Measurements from ENCODE around the gene PAPLN. TPM values are rescaled to one million over a fixed set of nuclear protein-coding genes. Genes with fewer than 3 reads are reported as not detected.
A peak's percentile ranks its signal among the peaks of the same experiment; 100 is the strongest.
"Not testable (repeated sequence)": the region's sequence is repeated elsewhere in the genome, so short reads cannot be mapped to it uniquely, and the experiment has no call there.

PAPLN gene
- under 1 TPM; 0.10 to 0.11 TPM for total RNA-seq
- polyA plus RNA-seq, result under 1 TPM; 0.07 to 0.37 (median 0.10) TPM
- 0 to 1.0 (median 0.20) reads per million in 6 experiments for total RNA-seq

DNA sequence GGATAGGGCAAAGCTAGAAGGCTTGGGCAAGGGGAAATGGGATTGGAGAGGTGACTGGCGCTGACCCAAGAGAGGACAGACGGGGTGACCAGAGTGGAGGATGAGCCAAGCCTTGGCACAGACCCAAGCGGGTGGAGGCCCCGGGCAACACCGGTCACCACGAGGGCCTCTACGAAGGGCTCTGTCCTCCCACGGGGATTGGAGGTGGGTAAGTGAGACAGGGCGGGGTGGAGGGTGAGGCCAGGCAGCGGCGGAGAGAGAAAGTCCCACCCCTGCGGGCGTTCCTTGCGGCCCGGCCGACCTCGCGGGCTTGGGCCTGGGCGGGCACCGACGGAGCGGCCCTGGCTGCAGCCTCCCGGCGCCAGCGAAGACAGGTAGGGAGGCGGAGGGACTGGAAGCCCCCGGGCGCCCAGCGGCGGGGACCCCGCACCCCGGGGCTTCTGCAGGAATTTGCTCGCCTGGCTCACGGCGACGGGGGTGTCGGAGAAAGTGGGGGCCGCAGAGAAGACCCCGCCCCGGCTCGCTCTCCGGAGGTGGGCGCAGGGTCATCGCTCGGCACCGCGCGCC is at the start of gene PAPLN:
TSS of gene PAPLN (plus strand) at position 288 of the 567 bp plus-strand sequence. CDS start 2,273 bp downstream, outside the sequence.
- ATAC-seq, result peak; percentile 33 to 36
- H3K27ac Mint-ChIP-seq, result peak within 1 kb of the TSS in 2 of 10 donors; percentile 54 to 63
- H3K27me3 Mint-ChIP-seq, result peaks cover 38 to 83% (median 62%) of the 10 kb centered on the region in 5 donors
- no peaks in the 10 kb centered on the region for H3K9me3 Mint-ChIP-seq
- H3K4me1 Mint-ChIP-seq, result peaks cover 6 to 43% (median 17%) of the 10 kb centered on the region in 4 donors
- no peak for DNase-seq
- H3K4me3 Mint-ChIP-seq, result peak within 1 kb of the TSS; percentile 13 to 86 (median 72)
- POLR2A ChIA-PET, result no interaction called here
- peaks cover 0 to 3% (median 2%) of the 10 kb centered on the region in 3 donors for H3K36me3 Mint-ChIP-seq

DNA sequence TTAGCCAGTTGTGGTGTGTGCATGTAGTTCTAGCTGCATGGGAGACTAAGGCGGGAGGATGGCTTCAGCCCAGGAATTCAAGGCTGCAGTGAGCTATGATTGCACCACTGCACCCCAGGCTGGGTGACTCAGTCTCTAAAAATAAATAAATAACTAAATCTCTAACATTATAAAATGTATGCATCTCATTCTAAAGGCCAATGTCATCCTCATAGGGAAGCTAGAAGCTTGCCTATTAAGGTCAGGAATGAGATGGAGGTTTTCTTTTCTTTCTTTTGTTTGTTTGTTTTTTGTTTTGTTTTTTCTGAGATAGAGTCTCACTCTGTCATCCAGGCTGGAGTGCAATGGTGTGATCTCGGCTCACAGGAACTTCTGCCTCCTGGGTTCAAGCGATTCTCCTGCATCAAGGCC is 48.8 kb upstream of the PAPLN start:
- ATAC-seq, result no peak

DNA sequence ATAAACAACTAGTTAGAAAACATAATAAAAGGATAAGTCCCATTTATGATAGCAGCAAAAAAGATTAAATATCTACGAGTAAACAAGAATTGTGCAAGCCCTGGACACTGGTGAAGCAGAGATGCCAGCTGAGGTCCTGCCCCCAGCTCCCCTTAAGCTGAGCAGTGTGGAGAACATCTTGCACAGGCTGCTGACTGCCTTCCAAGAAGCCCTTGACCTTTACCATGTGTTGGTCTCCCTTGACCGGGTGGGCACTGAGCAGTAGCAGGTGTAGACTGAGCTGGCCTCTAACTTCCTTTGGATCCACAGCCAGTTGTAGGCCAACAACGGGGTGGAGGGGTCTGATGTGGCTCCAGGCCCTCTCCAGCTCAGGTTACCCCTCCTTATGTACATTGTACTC is 47.7 kb upstream of the PAPLN start:
- H3K4me3 Mint-ChIP-seq, result no peak overlapping the region
- H3K27me3 Mint-ChIP-seq, result no peaks in the 10 kb centered on the region
- ATAC-seq (no peak), DNase-seq (no peak)
- H3K27ac Mint-ChIP-seq, result peak overlapping the region in 2 of 10 donors; percentile 29 to 62
- POLR2A ChIA-PET, result no interaction called here
- peaks cover 0 to 74% (median 22%) of the 10 kb centered on the region in 3 donors for H3K36me3 Mint-ChIP-seq
- H3K9me3 Mint-ChIP-seq, result no peaks in the 10 kb centered on the region
- no peaks in the 10 kb centered on the region for H3K4me1 Mint-ChIP-seq

More for the DNA sequence above, 48.8 kb upstream of the PAPLN start:
- no peak for DNase-seq
- Mint-ChIP-seq H3K27ac (no peak overlapping the region), H3K27me3 (no peaks in the 10 kb centered on the region), H3K4me3 (no peak overlapping the region), H3K4me1 (no peaks in the 10 kb centered on the region), H3K36me3 (peaks cover 0 to 64% (median 20%) of the 10 kb centered on the region in 3 donors), H3K9me3 (no peaks in the 10 kb centered on the region)
- POLR2A ChIA-PET, result no interaction called here

GRCh38 chr14:73191441-73191840 is 45.9 kb upstream of the PAPLN start:
- ATAC-seq, result no peak
- H3K27ac Mint-ChIP-seq, result no peak overlapping the region
- H3K27me3 Mint-ChIP-seq, result no peaks in the 10 kb centered on the region
- no peak for DNase-seq
- H3K4me1 Mint-ChIP-seq, result no peaks in the 10 kb centered on the region
- H3K4me3 Mint-ChIP-seq, result no peak overlapping the region
- H3K36me3 Mint-ChIP-seq, result peaks cover 0 to 84% (median 33%) of the 10 kb centered on the region in 3 donors
- H3K9me3 Mint-ChIP-seq, result no peaks in the 10 kb centered on the region
- POLR2A ChIA-PET, result no interaction called here

DNA sequence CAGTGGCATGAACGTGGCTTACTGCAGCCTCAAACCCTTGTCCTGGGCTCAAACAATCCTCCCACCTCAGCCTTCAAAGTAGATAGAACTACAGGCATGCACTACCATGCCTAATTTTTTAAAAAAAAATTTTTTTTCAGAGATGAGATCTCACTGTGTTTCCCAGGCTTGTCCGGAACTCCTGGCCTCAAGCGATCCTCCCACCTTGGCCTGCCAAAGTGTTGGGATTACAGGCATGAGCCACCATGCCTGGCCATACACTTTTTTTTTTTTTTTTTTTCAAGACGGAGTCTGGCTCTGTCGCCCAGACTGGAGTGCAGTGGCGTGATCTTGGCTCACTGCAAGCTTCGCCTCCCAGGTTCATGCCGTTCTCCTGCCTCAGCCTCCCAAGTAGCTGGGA is 43.0 kb upstream of the PAPLN start:
- H3K27ac Mint-ChIP-seq, result peak overlapping the region in 1 of 10 donors; percentile 15
- DNase-seq, POLR2A ChIA-PET, H3K9me3 Mint-ChIP-seq, H3K4me1 Mint-ChIP-seq, ATAC-seq, H3K27me3 Mint-ChIP-seq, H3K4me3 Mint-ChIP-seq: not testable (repeated sequence)
- peaks cover 0 to 84% (median 23%) of the 10 kb centered on the region in 3 donors for H3K36me3 Mint-ChIP-seq

- Mint-ChIP-seq H3K4me3 (no peak overlapping the region), H3K27ac (peak overlapping the region in 1 of 10 donors; percentile 56), H3K4me1 (peaks cover 0 to 1% (median 0%) of the 10 kb centered on the region in 4 donors), H3K9me3 (no peaks in the 10 kb centered on the region), H3K36me3 (peaks cover 5 to 87% (median 23%) of the 10 kb centered on the region in 3 donors), H3K27me3 (no peaks in the 10 kb centered on the region)
- DNase-seq (no peak), ATAC-seq (no peak)
- POLR2A ChIA-PET, result no interaction called here
These were observed 39.1 kb upstream of the PAPLN start for GRCh38 chr14:73198253-73198652.

DNA sequence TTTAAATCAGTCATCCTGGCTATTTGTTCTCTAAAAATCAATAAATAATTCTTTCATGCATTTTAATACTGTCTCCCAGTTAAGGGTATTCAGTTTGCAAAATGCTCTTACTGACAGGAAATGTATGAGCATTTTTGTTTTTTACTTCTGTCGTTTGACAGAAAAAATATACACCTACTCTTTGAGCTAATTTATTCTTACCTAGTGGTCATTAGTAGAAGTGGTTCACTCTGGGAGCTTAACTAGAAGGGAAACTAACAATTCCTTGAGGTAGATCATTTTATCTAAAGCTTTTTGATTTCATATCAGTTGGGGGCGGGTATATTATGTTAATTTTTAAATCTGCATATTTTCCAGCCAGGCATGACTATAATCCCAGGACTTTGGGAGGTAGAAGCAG is 33.8 kb upstream of the PAPLN start:
- H3K27ac Mint-ChIP-seq, result no peak overlapping the region
- no peaks in the 10 kb centered on the region for H3K9me3 Mint-ChIP-seq
- no peak overlapping the region for H3K4me3 Mint-ChIP-seq
- no peak for DNase-seq
- ATAC-seq, result no peak
- POLR2A ChIA-PET, result no interaction called here
- H3K36me3 Mint-ChIP-seq, result peaks cover 20 to 87% (median 41%) of the 10 kb centered on the region in 3 donors
- H3K27me3 Mint-ChIP-seq, result no peaks in the 10 kb centered on the region
- H3K4me1 Mint-ChIP-seq, result peaks cover 0 to 1% (median 0%) of the 10 kb centered on the region in 4 donors

DNA sequence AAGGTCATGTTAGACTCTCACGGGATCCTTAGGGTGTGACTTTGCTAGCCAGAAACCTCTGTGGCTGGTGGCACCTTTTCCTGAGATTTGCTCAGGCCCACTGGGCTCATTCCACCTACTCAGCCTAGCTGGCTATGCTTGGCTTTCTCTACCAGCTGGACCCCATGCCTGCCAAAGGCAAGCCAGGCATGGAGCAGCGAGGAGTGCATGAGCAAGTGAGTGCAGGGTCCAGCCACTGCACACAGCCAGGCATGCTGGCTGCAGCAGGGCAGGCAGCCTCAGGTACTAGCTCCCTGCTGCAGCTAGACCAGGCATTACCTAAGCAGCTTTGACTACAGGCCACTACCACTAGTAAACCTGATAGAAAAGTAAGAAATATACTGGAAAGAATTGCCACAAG is 29.7 kb upstream of the PAPLN start:
- ATAC-seq (no peak), DNase-seq (no peak)
- no peak overlapping the region for H3K27ac Mint-ChIP-seq
- H3K27me3 Mint-ChIP-seq, result no peaks in the 10 kb centered on the region
- H3K4me1 Mint-ChIP-seq, result peaks cover 0 to 2% (median 0%) of the 10 kb centered on the region in 4 donors
- H3K9me3 Mint-ChIP-seq, result peaks cover 0 to 2% (median 0%) of the 10 kb centered on the region in 9 donors
- POLR2A ChIA-PET, result no interaction called here
- H3K36me3 Mint-ChIP-seq, result peaks cover 15 to 83% (median 31%) of the 10 kb centered on the region in 3 donors
- no peak overlapping the region for H3K4me3 Mint-ChIP-seq

- H3K27me3 Mint-ChIP-seq, result no peaks in the 10 kb centered on the region
These were observed 28.9 kb upstream of the PAPLN start for GRCh38 chr14:73208390-73208789.

DNA sequence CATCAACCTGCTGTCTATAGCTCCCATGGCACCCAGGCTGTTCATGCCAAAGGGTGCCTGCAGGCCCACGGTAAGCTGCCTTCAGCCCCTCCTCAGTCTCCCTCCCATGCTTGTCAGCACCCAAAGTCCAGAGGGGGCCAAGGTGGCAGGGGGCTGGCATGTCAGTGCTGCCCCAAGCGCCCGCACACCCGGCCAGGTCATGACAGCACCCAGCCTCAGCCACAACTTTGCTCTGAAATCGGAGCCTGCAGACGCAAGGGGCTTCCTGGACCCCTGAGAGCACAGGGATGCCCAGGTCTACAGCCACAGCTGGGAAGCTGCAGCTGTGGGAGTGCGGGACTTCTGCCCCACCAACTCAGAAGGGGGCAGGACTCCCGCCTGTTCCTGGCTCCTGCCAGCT is 28.5 kb upstream of the PAPLN start:
- no peak for DNase-seq
- Mint-ChIP-seq H3K27me3 (no peaks in the 10 kb centered on the region), H3K27ac (no peak overlapping the region), H3K9me3 (peaks cover 0 to 2% (median 0%) of the 10 kb centered on the region in 9 donors), H3K4me1 (peaks cover 0 to 2% (median 0%) of the 10 kb centered on the region in 4 donors), H3K36me3 (peaks cover 15 to 83% (median 34%) of the 10 kb centered on the region in 3 donors), H3K4me3 (no peak overlapping the region)
- ATAC-seq, result no peak
- POLR2A ChIA-PET, result no interaction called here

More at GRCh38 chr14:73208390-73208789, 28.9 kb upstream of the PAPLN start:
- ATAC-seq, result no peak
- Mint-ChIP-seq H3K9me3 (peaks cover 0 to 2% (median 0%) of the 10 kb centered on the region in 9 donors), H3K27ac (no peak overlapping the region), H3K36me3 (peaks cover 17 to 83% (median 32%) of the 10 kb centered on the region in 3 donors), H3K4me1 (peaks cover 0 to 2% (median 0%) of the 10 kb centered on the region in 4 donors), H3K4me3 (no peak overlapping the region)
- POLR2A ChIA-PET, result no interaction called here
- no peak for DNase-seq

DNA sequence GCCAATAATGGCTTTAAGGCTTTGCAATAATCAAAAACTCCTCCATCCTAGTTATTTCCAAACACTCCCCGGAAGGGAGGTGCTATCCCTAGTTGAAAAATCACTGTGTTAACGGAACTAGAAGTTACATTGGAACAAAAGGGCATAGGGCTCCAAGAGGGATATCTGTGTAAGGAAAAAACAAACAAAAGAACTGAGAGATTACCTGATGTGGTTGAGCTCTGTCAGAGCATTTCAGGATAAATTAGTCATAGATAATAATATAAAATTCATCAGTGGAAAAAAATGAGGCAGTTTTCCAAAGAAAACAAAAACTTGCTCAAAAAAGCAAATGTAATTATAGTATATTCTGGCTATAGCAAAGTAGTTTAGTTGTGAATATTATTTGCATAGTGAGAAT is 27.4 kb upstream of the PAPLN start:
- ATAC-seq, result no peak

GRCh38 chr14:73211251-73212040 is 25.9 kb upstream of the PAPLN start:
- peak overlapping the region in 2 of 10 donors; percentile 21 to 24 for H3K27ac Mint-ChIP-seq
- ATAC-seq, result no peak
- H3K9me3 Mint-ChIP-seq, result peaks cover 0 to 2% (median 0%) of the 10 kb centered on the region in 9 donors

More for the DNA sequence above, 27.4 kb upstream of the PAPLN start:
- Mint-ChIP-seq H3K4me3 (no peak overlapping the region), H3K4me1 (peaks cover 0 to 2% (median 0%) of the 10 kb centered on the region in 4 donors), H3K27ac (peak overlapping the region in 1 of 10 donors; percentile 14), H3K27me3 (no peaks in the 10 kb centered on the region), H3K9me3 (peaks cover 0 to 2% (median 0%) of the 10 kb centered on the region in 9 donors), H3K36me3 (peaks cover 15 to 83% (median 34%) of the 10 kb centered on the region in 3 donors)
- POLR2A ChIA-PET, result no interaction called here
- DNase-seq, result no peak

DNA sequence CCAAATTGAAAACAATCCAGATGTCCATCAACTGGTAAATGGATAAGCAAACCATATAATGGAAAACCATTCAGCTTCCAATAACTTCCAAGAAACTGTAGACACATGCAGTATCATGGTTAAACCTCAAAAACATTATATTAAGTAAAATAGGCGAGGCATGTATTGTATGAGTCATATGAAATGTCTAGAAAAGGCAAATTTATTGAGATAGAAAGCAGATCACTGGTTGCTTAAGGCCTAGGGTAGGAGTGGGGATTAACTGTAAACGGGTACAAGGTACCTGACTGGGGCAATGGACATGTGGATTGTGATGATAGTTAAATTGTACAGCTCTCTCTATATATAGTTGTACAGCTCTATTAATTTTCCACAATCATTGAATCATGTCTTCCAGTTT is 21.3 kb upstream of the PAPLN start:
- H3K36me3 Mint-ChIP-seq, result peaks cover 15 to 81% (median 37%) of the 10 kb centered on the region in 3 donors
- POLR2A ChIA-PET, result no interaction called here
- ATAC-seq (no peak), DNase-seq (no peak)
- H3K4me3 Mint-ChIP-seq, result no peak overlapping the region
- peak overlapping the region in 1 of 10 donors; percentile 29 for H3K27ac Mint-ChIP-seq
- H3K9me3 Mint-ChIP-seq, result no peaks in the 10 kb centered on the region
- no peaks in the 10 kb centered on the region for H3K4me1 Mint-ChIP-seq
- no peaks in the 10 kb centered on the region for H3K27me3 Mint-ChIP-seq

More at GRCh38 chr14:73211251-73212040, 25.9 kb upstream of the PAPLN start:
- POLR2A ChIA-PET, result no interaction called here
- H3K4me3 Mint-ChIP-seq, result no peak overlapping the region
- H3K27me3 Mint-ChIP-seq, result no peaks in the 10 kb centered on the region
- peaks cover 0 to 2% (median 0%) of the 10 kb centered on the region in 4 donors for H3K4me1 Mint-ChIP-seq
- peaks cover 14 to 79% (median 30%) of the 10 kb centered on the region in 3 donors for H3K36me3 Mint-ChIP-seq
- no peak for DNase-seq

All from naive thymus-derived CD8-positive, alpha-beta T cell (primary cell).